Uterus (tissue), 4 donors: Measurements from ENCODE around the gene NPC2. TPM values are rescaled to one million over a fixed set of nuclear protein-coding genes. Genes with fewer than 3 reads are reported as not detected.

Experiments used
- DNase-seq, 2 donors: peaks; one replicate each; pipeline ENCODE4 v3.0.0-alpha.2; 2019 to 2020
- H3K27ac ChIP-seq, 2 donors: fragments of 200-600 bp; sonication (generic); 1 replicate in 1 of 2; 2 replicates in 1 of 2; pipeline ENCODE4 v1.5.1; 2016 to 2018
- H3K27me3 ChIP-seq, 2 donors: fragments of 200-600 bp; sonication (generic); one replicate each; pipeline ENCODE4 v1.5.1; 2018 to 2019; ENCODE audit warnings: control low read depth in 1 of 2
- H3K36me3 ChIP-seq, 2 donors: fragments of 200-600 bp; sonication (generic); one replicate each; pipeline ENCODE4 v1.5.1; 2019; ENCODE audit warnings: control low read depth in 1 of 2
- H3K4me1 ChIP-seq, 2 donors: fragments of 200-600 bp; sonication (generic); one replicate each; pipeline ENCODE4 v1.5.1; 2018 to 2019; ENCODE audit warnings: control low read depth in 1 of 2
- H3K4me3 ChIP-seq, 2 donors: fragments of 200-600 bp; sonication (generic); 1 replicate in 1 of 2; 2 replicates in 1 of 2; pipeline ENCODE4 v1.5.1; 2018 to 2019; ENCODE audit warnings: mild to moderate bottlenecking in 1 of 2
- H3K9me3 ChIP-seq, 2 donors: fragments of 200-600 bp; sonication (generic); one replicate each; pipeline ENCODE4 v1.5.1; 2019; ENCODE audit warnings: control low read depth in 1 of 2
- CTCF ChIP-seq, 4 experiments: fragments of 200-600 bp in 2 of 4; fragments of 450-650 bp in 2 of 4; sonication (generic) in 2 of 4; IDR thresholded peaks; one replicate each; pipeline ENCODE4 v1.5.1; 2016 to 2019; ENCODE audit warnings: antibody characterized with exemption in 4 of 4, mild to moderate bottlenecking in 2 of 4, moderate library complexity in 1 of 4
- POLR2A ChIP-seq, 2 donors: fragments of 450-650 bp; IDR thresholded peaks; one replicate each; pipeline ENCODE4 v1.6.1; 2016; ENCODE audit warnings: antibody characterized with exemption in 2 of 2, mild to moderate bottlenecking in 1 of 2, moderate library complexity in 1 of 2
- intact Hi-C: fragments of 100-400 bp; cut with DNase I; formaldehyde crosslinking; loops from one replicate; pipeline ENCODE4 v1.15.1; 2023; ENCODE audit warnings: low total_unique reads
- total RNA-seq, 4 donors: library from RNA; depleted of rRNA in 3 of 4; stranded (reverse); fragments of >200 nt in 3 of 4; gene quantifications; one replicate each; pipeline versions ENCODE4 v1.1.0 to v1.2.4, GENCODE V29; 2014 to 2023
- donor health status: DM: yes; HTN: yes; CAD: no.

The NPC2 gene
- total RNA-seq, 4 donors from 2014 or later, result 151 to 353 (median 209) TPM

- DNase-seq, result no peak
- H3K36me3 ChIP-seq, result no peaks in the 10 kb centered on the region
- TF ChIP-seq CTCF (IDR thresholded peaks at IDR 0.05), result no peak
- TF ChIP-seq POLR2A (IDR thresholded peaks at IDR 0.05), result no peak
- H3K27me3 ChIP-seq, result no peaks in the 10 kb centered on the region
- no peaks in the 10 kb centered on the region for H3K9me3 ChIP-seq
- no peak overlapping the region for H3K4me3 ChIP-seq
- no peaks in the 10 kb centered on the region for H3K4me1 ChIP-seq
- intact Hi-C loops, result no loop called here
- H3K27ac ChIP-seq, result no peak overlapping the region
Observed at GRCh38 chr14:74475678-74476077, 17.4 kb downstream of the NPC2 start.

- Histone ChIP-seq H3K9me3 (no peaks in the 10 kb centered on the region), H3K36me3 (no peaks in the 10 kb centered on the region), H3K27me3 (no peaks in the 10 kb centered on the region), H3K4me3 (no peak overlapping the region), H3K27ac (no peak overlapping the region), H3K4me1 (no peaks in the 10 kb centered on the region)
- TF ChIP-seq CTCF (IDR thresholded peaks at IDR 0.05) (no peak), POLR2A (IDR thresholded peaks at IDR 0.05) (no peak)
- DNase-seq, result no peak
- intact Hi-C loops, result no loop called here
Observed at GRCh38 chr14:74474376-74474775, 18.7 kb downstream of the NPC2 start.

- Histone ChIP-seq H3K9me3 (no peaks in the 10 kb centered on the region), H3K4me3 (no peak overlapping the region), H3K27me3 (no peaks in the 10 kb centered on the region), H3K36me3 (no peaks in the 10 kb centered on the region), H3K27ac (no peak overlapping the region), H3K4me1 (no peaks in the 10 kb centered on the region)
- no peak for DNase-seq
- intact Hi-C loops, result no loop called here
- TF ChIP-seq POLR2A (IDR thresholded peaks at IDR 0.05) (no peak), CTCF (IDR thresholded peaks at IDR 0.05) (no peak)
Observed at GRCh38 chr14:74472601-74473000, 20.5 kb downstream of the NPC2 start.

GRCh38 chr14:74469548-74470518 lies 23.3 kb downstream of the NPC2 start:
- TF ChIP-seq POLR2A (IDR thresholded peaks at IDR 0.05) (no peak), CTCF (IDR thresholded peaks at IDR 0.05) (no peak)
- no peaks in the 10 kb centered on the region for H3K9me3 ChIP-seq
- no peaks in the 10 kb centered on the region for H3K4me1 ChIP-seq
- H3K4me3 ChIP-seq, result no peak overlapping the region
- H3K27me3 ChIP-seq, result no peaks in the 10 kb centered on the region
- no peak for DNase-seq
- H3K36me3 ChIP-seq, result no peaks in the 10 kb centered on the region
- H3K27ac ChIP-seq, result no peak overlapping the region
- intact Hi-C loops, result no loop called here

GRCh38 chr14:74468513-74468912 lies 24.6 kb downstream of the NPC2 start:
- no peak for TF ChIP-seq CTCF (IDR thresholded peaks at IDR 0.05)
- TF ChIP-seq POLR2A (IDR thresholded peaks at IDR 0.05), result no peak
- H3K9me3 ChIP-seq, result no peaks in the 10 kb centered on the region
- intact Hi-C loops, result no loop called here
- H3K27me3 ChIP-seq, result no peaks in the 10 kb centered on the region
- no peak overlapping the region for H3K27ac ChIP-seq
- no peaks in the 10 kb centered on the region for H3K36me3 ChIP-seq
- no peak for DNase-seq
- H3K4me3 ChIP-seq, result no peak overlapping the region
- H3K4me1 ChIP-seq, result no peaks in the 10 kb centered on the region
